K562 (cell line): ENCODE data around the gene SLC4A1. TPM values are rescaled to one million over a fixed set of nuclear protein-coding genes. Genes with fewer than 3 reads are reported as not detected.

Experiments used
- ATAC-seq: fragments of 200-7000 bp; cut with Tn5 transposase; 3 replicates; pipeline ENCODE4 v1.9.1; 2020; ENCODE audit warnings: moderate library complexity
- BruUV-seq: library from RNA; stranded (reverse); fragments of 400-500 nt; replicated peaks from 2 replicates; lab custom pipeline; 2021; lab: Mats Ljungman, UMichigan
- CTCF ChIA-PET: fragments of 300-600 bp; formaldehyde crosslinking; extraction: SDS; loops from one replicate; lab custom pipeline; 2021; ENCODE audit warnings: low intra/inter-chr PET ratio; lab: Yijun Ruan, JAX
- POLR2A ChIA-PET: fragments of 300-600, 350-650 bp; sonication (Branson Sonifier 250); formaldehyde crosslinking; extraction: SDS; loops from one replicate; lab custom pipeline; 2021; ENCODE audit warnings: antibody characterized with exemption, inconsistent platforms; lab: Yijun Ruan, JAX
- DNase-seq, 4 experiments: peaks; one replicate each; pipeline versions ENCODE4 v3.0.0 to v3.0.0-alpha.2; 2011 to 2018; ENCODE audit warnings: low spot score in 3 of 4, mixed read lengths in 3 of 4; ENCODE audit errors: extremely low read depth in 1 of 4
- FAIRE-seq: peaks from 2 replicates; lab custom pipeline; 2011; peaks lifted over from hg19 to GRCh38; lab: Jason Lieb, UNC
- H2AFZ ChIP-seq: 2 replicates; pipeline ENCODE4 v1.6.0; 2011; ENCODE audit warnings: low read depth, low read length, control low read depth, inconsistent platforms
- H3K27ac ChIP-seq: fragments of 200-600 bp; 3 replicates; pipeline ENCODE4 v1.8.0; 2011; ENCODE audit warnings: low read depth, mild to moderate bottlenecking, control low read depth, inconsistent platforms, low read length, moderate library complexity, mixed read lengths; ENCODE audit errors: extremely low read depth
- H3K27me3 ChIP-seq, 2 experiments: fragments of 300-600 bp in 1 of 2; 2 replicates in 1 of 2; 3 replicates in 1 of 2; pipeline versions ENCODE4 v1.6.0 to v1.8.0; 2011; ENCODE audit warnings: inconsistent platforms in 2 of 2, low read length in 2 of 2, mild to moderate bottlenecking in 1 of 2, mixed read lengths in 1 of 2, moderate library complexity in 1 of 2; ENCODE audit not compliant: control insufficient read depth in 2 of 2, insufficient read depth in 2 of 2
- H3K36me3 ChIP-seq: fragments of 300-600 bp; 3 replicates; pipeline ENCODE4 v1.8.0; 2011; ENCODE audit warnings: mild to moderate bottlenecking, low read length, inconsistent platforms; ENCODE audit not compliant: control insufficient read depth, insufficient read depth
- H3K4me1 ChIP-seq, 2 experiments: fragments of 200-600 bp in 1 of 2; replicated peaks in 1 of 2; 2 replicates in 1 of 2; 3 replicates in 1 of 2; pipeline versions ENCODE4 v1.5.1 to v1.8.0; 2011; ENCODE audit warnings: inconsistent platforms in 2 of 2, low read length in 2 of 2, mild to moderate bottlenecking in 1 of 2, mixed read lengths in 1 of 2, moderate library complexity in 1 of 2; ENCODE audit not compliant: control insufficient read depth in 2 of 2, insufficient read depth in 2 of 2
- H3K4me2 ChIP-seq: 2 replicates; pipeline ENCODE4 v1.6.1; 2011; ENCODE audit warnings: low read length, control low read depth, inconsistent platforms, mixed read lengths; ENCODE audit not compliant: insufficient read depth
- H3K4me3 ChIP-seq: fragments of 200-600 bp; sonication (generic), shearing (Covaris generic); 2 replicates; pipeline ENCODE4 v1.5.1; 2016; ENCODE audit warnings: control low read depth, inconsistent platforms
- H3K79me2 ChIP-seq: fragments of 200-600 bp; 3 replicates; pipeline ENCODE4 v1.8.0; 2011; ENCODE audit warnings: low read length, inconsistent platforms; ENCODE audit not compliant: control insufficient read depth, insufficient read depth
- H3K9ac ChIP-seq, 2 experiments: 2 replicates each; pipeline versions ENCODE4 v1.6.0 to v1.6.1; 2011; ENCODE audit warnings: low read depth in 2 of 2, low read length in 2 of 2, control low read depth in 1 of 2, inconsistent platforms in 1 of 2, mild to moderate bottlenecking in 1 of 2, mixed read lengths in 1 of 2; ENCODE audit not compliant: insufficient read depth in 1 of 2
- H3K9me1 ChIP-seq: one replicate; pipeline ENCODE4 v1.6.0; 2011; ENCODE audit warnings: inconsistent platforms, mild to moderate bottlenecking, low read length, moderate library complexity; ENCODE audit not compliant: control insufficient read depth, insufficient read depth
- H3K9me3 ChIP-seq: replicated peaks from 2 replicates; pipeline ENCODE4 v1.5.1; 2011; ENCODE audit warnings: low read depth, low read length, inconsistent platforms; ENCODE audit not compliant: control insufficient read depth, insufficient read depth
- H4K20me1 ChIP-seq: replicated peaks from 2 replicates; pipeline ENCODE4 v1.6.1; 2011; ENCODE audit warnings: low read length, inconsistent platforms, mixed read lengths; ENCODE audit not compliant: control insufficient read depth, insufficient read depth
- ADNP ChIP-seq: fragments of 200-800 bp; sonication (Bioruptor generic); IDR thresholded peaks from 2 replicates; pipeline ENCODE4 v1.6.1; 2016; ENCODE audit warnings: missing genetic modification characterization, missing compliant biosample characterization
- CC2D1A ChIP-seq: fragments of 450-650 bp; IDR thresholded peaks from 2 replicates; pipeline ENCODE4 v1.6.1; 2017; ENCODE audit warnings: mild to moderate bottlenecking
- GATA2 ChIP-seq: sonication (generic); formaldehyde crosslinking; IDR thresholded peaks from 2 replicates; pipeline ENCODE4 v1.4.0; 2020; ENCODE audit warnings: mild to moderate bottlenecking, missing genetic modification reagents
- HOXB6 ChIP-seq: fragments of 250-450 bp; sonication (Bioruptor Pico); IDR thresholded peaks from 2 replicates; pipeline ENCODE4 v1.5.1; 2022; ENCODE audit warnings: mild to moderate bottlenecking, borderline replicate concordance
- KDM1A ChIP-seq, 2 experiments: fragments of 450-650 bp; IDR thresholded peaks; 2 replicates each; pipeline ENCODE4 v1.6.1; 2016; ENCODE audit warnings: mild to moderate bottlenecking in 2 of 2
- NFRKB ChIP-seq: fragments of 450-650 bp; IDR thresholded peaks from 2 replicates; pipeline ENCODE4 v1.6.1; 2016; ENCODE audit warnings: low read depth
- NR4A1 ChIP-seq, 2 experiments: fragments of 250-450 bp in 1 of 2; fragments of 450-650 bp in 1 of 2; sonication (Bioruptor Pico) in 1 of 2; IDR thresholded peaks; 2 replicates each; pipeline versions ENCODE4 v1.4.0 to v1.6.1; 2016 to 2020; ENCODE audit warnings: mild to moderate bottlenecking in 2 of 2, missing compliant biosample characterization in 1 of 2, missing genetic modification characterization in 1 of 2, moderate library complexity in 1 of 2
- SAP30 ChIP-seq: fragments of 200-600 bp; sonication (generic); IDR thresholded peaks from 2 replicates; pipeline ENCODE4 v1.6.1; 2012; ENCODE audit warnings: borderline replicate concordance, low read depth, mild to moderate bottlenecking, moderate library complexity, low read length, control low read depth, inconsistent platforms; ENCODE audit not compliant: insufficient read depth, poor library complexity, severe bottlenecking
- SIX5 ChIP-seq, 2 experiments: IDR thresholded peaks; 2 replicates each; pipeline ENCODE4 v1.6.1; 2011; ENCODE audit warnings: low read length in 2 of 2, borderline replicate concordance in 1 of 2, low read depth in 1 of 2, mild to moderate bottlenecking in 1 of 2, moderate library complexity in 1 of 2; ENCODE audit not compliant: insufficient read depth in 1 of 2
- STAG1 ChIP-seq: sonication (generic); formaldehyde crosslinking; IDR thresholded peaks from 2 replicates; pipeline ENCODE4 v1.5.0; 2020; ENCODE audit warnings: missing genetic modification reagents, borderline replicate concordance
- TAL1 ChIP-seq: fragments of 450-650 bp; IDR thresholded peaks from 2 replicates; pipeline ENCODE4 v1.6.1; 2016; ENCODE audit warnings: mild to moderate bottlenecking
- ZNF3 ChIP-seq: fragments of 250-450 bp; sonication (Bioruptor Pico); IDR thresholded peaks from 2 replicates; pipeline ENCODE4 v1.5.0; 2021; ENCODE audit warnings: mild to moderate bottlenecking, moderate library complexity
- ZNF778 ChIP-seq: fragments of 450-650 bp; formaldehyde crosslinking; IDR thresholded peaks from 2 replicates; pipeline ENCODE4 v1.4.0; 2020; ENCODE audit warnings: mild to moderate bottlenecking, moderate library complexity
- WGBS: fragments of 100-300 bp; shearing (Covaris generic); methylation state at CpG from one replicate; pipeline ENCODE4 v1.1.6; 2016; ENCODE audit warnings: low coverage, mixed read lengths; ENCODE audit not compliant: insufficient coverage; ENCODE audit errors: missing lambda C conversion rate; 5-methylcytosine and 5-hydroxymethylcytosine counted together
- in situ Hi-C: fragments of 300-500 bp; cut with MboI; formaldehyde crosslinking; loops from 4 replicates; pipeline ENCODE4 v1.15.0; 2018; ENCODE audit warnings: inconsistent platforms, mixed read lengths
- intact Hi-C: fragments of 100-400 bp; cut with micrococcal nuclease; formaldehyde crosslinking; loops from 2 replicates; pipeline ENCODE4 v1.14.2; 2022
- polyA plus RNA-seq, 8 experiments: library from polyadenylated mRNA; depleted of rRNA in 4 of 8; stranded (reverse) in 5 of 8; unstranded in 3 of 8; fragments of >200 nt; fragmentation: Nextera tagmentation in 2 of 8; fragmentation: Illumina TruSeq in 1 of 8; extraction: Ambion mirVana in 2 of 8; extraction: Trizol in 1 of 8; gene quantifications; 2 replicates each; pipeline versions ENCODE4 v1.2.1 to v1.2.3, GENCODE V29; 2011 to 2014; ENCODE audit warnings: inconsistent platforms in 1 of 8, missing spikeins in 1 of 8
- total RNA-seq, 7 experiments: library from RNA; depleted of rRNA in 6 of 7; stranded (reverse); fragments of >200 nt in 6 of 7; fragmentation: Illumina TruSeq in 2 of 7; extraction: Trizol in 2 of 7; gene quantifications; 2 replicates each; pipeline versions ENCODE4 v1.2.1 to v1.2.3, GENCODE V29; 2011 to 2021; ENCODE audit warnings: low replicate concordance in 1 of 7
- TF ChIP-seq, protein P1 (sequence below): fragments of 450-650 bp; IDR thresholded peaks from 2 replicates; pipeline ENCODE4 v1.6.1; 2017; ENCODE audit warnings: antibody characterized with exemption, mild to moderate bottlenecking
- TF ChIP-seq, protein P2 (sequence below): fragments of 450-650 bp; IDR thresholded peaks from 2 replicates; pipeline ENCODE4 v1.7.0; 2016; ENCODE audit warnings: borderline replicate concordance

SLC4A1 gene
- total and polyA plus RNA-seq, 9 of the 15 experiments (the other 6 are each of a cell fraction or from before 2014, with no cell fraction given): 0.14 to 1.00 (median 0.53) TPM

DNA sequence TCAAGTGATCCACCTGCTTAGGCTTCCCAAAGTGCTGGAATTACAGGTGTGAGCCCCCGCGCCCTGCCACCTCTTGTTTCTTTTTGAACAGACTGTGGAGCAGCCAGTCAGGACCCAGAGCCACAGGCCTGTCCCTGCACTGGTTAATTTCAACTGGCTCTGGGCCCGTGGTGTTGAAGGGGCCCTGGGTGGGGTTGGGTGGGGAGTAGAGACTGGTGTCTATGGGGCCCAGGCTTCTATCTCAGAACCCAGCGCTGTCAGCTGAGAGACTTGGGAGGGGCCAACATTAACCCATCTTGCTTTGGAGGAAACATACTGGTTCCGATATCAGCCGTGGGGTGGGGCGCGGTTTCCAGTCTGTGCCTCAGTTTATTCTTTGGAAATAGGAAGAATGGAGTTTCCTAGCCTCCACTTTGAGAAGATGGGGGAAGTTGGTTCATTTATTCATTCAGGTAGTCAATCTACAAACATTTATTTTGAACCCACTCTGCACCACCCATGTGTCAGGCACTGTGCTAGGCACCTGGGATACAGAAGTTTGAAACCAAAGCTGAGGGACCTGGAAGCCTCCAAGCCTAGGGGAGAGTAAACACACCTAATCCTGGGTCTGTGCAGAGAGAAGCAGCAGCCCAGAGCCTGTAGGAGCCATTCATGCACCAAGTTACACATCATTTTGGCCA is 15.5 kb upstream of the SLC4A1 start:
- no peaks in the 10 kb centered on the region for H3K79me2 ChIP-seq
- peak in 3 of 4 experiments; percentile 54 to 68 (median 66) for DNase-seq
- 34% methylated on average over 6 of the region's 8 CpGs for WGBS
- H3K36me3 ChIP-seq: no peaks in the 10 kb centered on the region
- no peak overlapping the region for H3K4me3 ChIP-seq
- intact Hi-C loops: no loop called here
- CTCF ChIA-PET: no interaction called here
- no peaks in the 10 kb centered on the region for H3K9me1 ChIP-seq
- no peak; the same call in 2 of the 3 replicates for ATAC-seq
- no peak overlapping the region for H2AFZ ChIP-seq
- no peak overlapping the region; the same call in 1 of the 2 replicates for H3K4me2 ChIP-seq
- POLR2A ChIA-PET: interaction anchor here (0.6 to 1.1 kb wide), 3 partner anchors 14 to 53 kb away, joined by 3 to 4 read pairs (median 4); no protein-coding TSS in a partner anchor
- no peaks in the 10 kb centered on the region for H3K9me3 ChIP-seq
- in situ Hi-C loops: no loop called here
- H4K20me1 ChIP-seq: no peaks in the 10 kb centered on the region
- H3K27ac ChIP-seq: peak overlapping the region; percentile 34; the same call in 2 of the 3 replicates
- no peak for FAIRE-seq
- no peaks in the 10 kb centered on the region for H3K27me3 ChIP-seq
- BruUV-seq: no TSS peak
- H3K4me1 ChIP-seq: peaks cover 54 to 67% of the 10 kb centered on the region in 2 experiments
- H3K9ac ChIP-seq: peak overlapping the region in 1 of 2 experiments; percentile 35; a peak in 2 of 4 replicates
- TF ChIP-seq NFRKB (no peak), SIX5 (IDR thresholded peaks at IDR 0.05; ENCODE audit: borderline replicate concordance in 1 of 2, insufficient read depth in 1 of 2, low read depth in 1 of 2, low read length in 2 of 2) (no peak), CC2D1A (no peak), ADNP (peak; percentile 52; the same call in 1 of the 2 replicates), GATA2 (CRISPR knock-in tag) (no peak), ZNF3 (CRISPR knock-in tag) (peak; percentile 60; the same call in 1 of the 2 replicates), ZNF778 (CRISPR knock-in tag) (no peak), NR4A1 (CRISPR knock-in tag; IDR thresholded peaks at IDR 0.05) (no peak), NR4A1 (tag; IDR thresholded peaks at IDR 0.05) (0 out of 2 replicates have a peak, but pooled peaks have one; percentile 44), KDM1A (IDR thresholded peaks at IDR 0.05) (0 out of 4 replicates have a peak, but pooled peaks of 1 of the 2 experiments have one; percentile 26), HOXB6 (CRISPR knock-in tag) (no peak), SAP30 (no peak), TAL1 (no peak), STAG1 (no peak)
- TF ChIP-seq, protein P1, sequence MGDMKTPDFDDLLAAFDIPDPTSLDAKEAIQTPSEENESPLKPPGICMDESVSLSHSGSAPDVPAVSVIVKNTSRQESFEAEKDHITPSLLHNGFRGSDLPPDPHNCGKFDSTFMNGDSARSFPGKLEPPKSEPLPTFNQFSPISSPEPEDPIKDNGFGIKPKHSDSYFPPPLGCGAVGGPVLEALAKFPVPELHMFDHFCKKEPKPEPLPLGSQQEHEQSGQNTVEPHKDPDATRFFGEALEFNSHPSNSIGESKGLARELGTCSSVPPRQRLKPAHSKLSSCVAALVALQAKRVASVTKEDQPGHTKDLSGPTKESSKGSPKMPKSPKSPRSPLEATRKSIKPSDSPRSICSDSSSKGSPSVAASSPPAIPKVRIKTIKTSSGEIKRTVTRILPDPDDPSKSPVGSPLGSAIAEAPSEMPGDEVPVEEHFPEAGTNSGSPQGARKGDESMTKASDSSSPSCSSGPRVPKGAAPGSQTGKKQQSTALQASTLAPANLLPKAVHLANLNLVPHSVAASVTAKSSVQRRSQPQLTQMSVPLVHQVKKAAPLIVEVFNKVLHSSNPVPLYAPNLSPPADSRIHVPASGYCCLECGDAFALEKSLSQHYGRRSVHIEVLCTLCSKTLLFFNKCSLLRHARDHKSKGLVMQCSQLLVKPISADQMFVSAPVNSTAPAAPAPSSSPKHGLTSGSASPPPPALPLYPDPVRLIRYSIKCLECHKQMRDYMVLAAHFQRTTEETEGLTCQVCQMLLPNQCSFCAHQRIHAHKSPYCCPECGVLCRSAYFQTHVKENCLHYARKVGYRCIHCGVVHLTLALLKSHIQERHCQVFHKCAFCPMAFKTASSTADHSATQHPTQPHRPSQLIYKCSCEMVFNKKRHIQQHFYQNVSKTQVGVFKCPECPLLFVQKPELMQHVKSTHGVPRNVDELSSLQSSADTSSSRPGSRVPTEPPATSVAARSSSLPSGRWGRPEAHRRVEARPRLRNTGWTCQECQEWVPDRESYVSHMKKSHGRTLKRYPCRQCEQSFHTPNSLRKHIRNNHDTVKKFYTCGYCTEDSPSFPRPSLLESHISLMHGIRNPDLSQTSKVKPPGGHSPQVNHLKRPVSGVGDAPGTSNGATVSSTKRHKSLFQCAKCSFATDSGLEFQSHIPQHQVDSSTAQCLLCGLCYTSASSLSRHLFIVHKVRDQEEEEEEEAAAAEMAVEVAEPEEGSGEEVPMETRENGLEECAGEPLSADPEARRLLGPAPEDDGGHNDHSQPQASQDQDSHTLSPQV: 0 out of 2 replicates have a peak, but pooled peaks have one; percentile 28
- TF ChIP-seq, protein P2, sequence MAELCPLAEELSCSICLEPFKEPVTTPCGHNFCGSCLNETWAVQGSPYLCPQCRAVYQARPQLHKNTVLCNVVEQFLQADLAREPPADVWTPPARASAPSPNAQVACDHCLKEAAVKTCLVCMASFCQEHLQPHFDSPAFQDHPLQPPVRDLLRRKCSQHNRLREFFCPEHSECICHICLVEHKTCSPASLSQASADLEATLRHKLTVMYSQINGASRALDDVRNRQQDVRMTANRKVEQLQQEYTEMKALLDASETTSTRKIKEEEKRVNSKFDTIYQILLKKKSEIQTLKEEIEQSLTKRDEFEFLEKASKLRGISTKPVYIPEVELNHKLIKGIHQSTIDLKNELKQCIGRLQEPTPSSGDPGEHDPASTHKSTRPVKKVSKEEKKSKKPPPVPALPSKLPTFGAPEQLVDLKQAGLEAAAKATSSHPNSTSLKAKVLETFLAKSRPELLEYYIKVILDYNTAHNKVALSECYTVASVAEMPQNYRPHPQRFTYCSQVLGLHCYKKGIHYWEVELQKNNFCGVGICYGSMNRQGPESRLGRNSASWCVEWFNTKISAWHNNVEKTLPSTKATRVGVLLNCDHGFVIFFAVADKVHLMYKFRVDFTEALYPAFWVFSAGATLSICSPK: no peak
